Lower leg skin (tissue), 3 donors: ENCODE measurements around the gene FAM174A.

Source experiments
- CTCF ChIP-seq, 3 donors: fragments of 450-650 bp; IDR thresholded peaks; one replicate each; pipeline ENCODE4 v1.5.1; 2016; ENCODE audit warnings: antibody characterized with exemption in 3 of 3, mild to moderate bottlenecking in 3 of 3, moderate library complexity in 2 of 3
- POLR2A ChIP-seq, 2 donors: fragments of 450-650 bp; IDR thresholded peaks; one replicate each; pipeline ENCODE4 v1.6.1; 2016 to 2017; ENCODE audit warnings: antibody characterized with exemption in 2 of 2, mild to moderate bottlenecking in 1 of 2, moderate library complexity in 1 of 2

GRCh38 chr5:100566382-100567141, 31.4 kb downstream of the FAM174A start:
- TF ChIP-seq POLR2A (IDR thresholded peaks at IDR 0.05) = no peak
- TF ChIP-seq CTCF (IDR thresholded peaks at IDR 0.05) = no peak
